AG04449 (cell line): ENCODE data around the gene UBE3A.

Experiments
- CTCF ChIA-PET: fragments of 350-600 bp; formaldehyde crosslinking; extraction: SDS; loops from one replicate; lab custom pipeline; 2021; ENCODE audit warnings: antibody characterized with exemption; lab: Yijun Ruan, JAX
- POLR2A ChIA-PET: fragments of 400-600, 350-600 bp; formaldehyde crosslinking; extraction: SDS; loops from one replicate; lab custom pipeline; 2020; ENCODE audit warnings: antibody characterized with exemption, inconsistent platforms; lab: Yijun Ruan, JAX
- DNase-seq: peaks from one replicate; pipeline ENCODE4 v3.0.0-alpha.2; 2010; ENCODE audit warnings: low read depth, low spot score
- H3K4me3 ChIP-seq: 2 replicates; pipeline ENCODE4 v1.5.1; 2011; ENCODE audit warnings: low read depth, mild to moderate bottlenecking, control low read depth, low read length
- CTCF ChIP-seq: IDR thresholded peaks from one replicate; pipeline ENCODE4 v1.5.1; 2011; ENCODE audit warnings: mild to moderate bottlenecking, moderate library complexity, low read length, control low read depth, inconsistent platforms; ENCODE audit not compliant: insufficient read depth; ENCODE audit errors: missing control alignments

UBE3A gene

GRCh38 chr15:25424073-25424472 is 14.8 kb downstream of the UBE3A start:
- ChIA-PET CTCF (no interaction called here), POLR2A (no interaction called here)
- H3K4me3 ChIP-seq, result no peak overlapping the region
- no peak for DNase-seq
- no peak for TF ChIP-seq CTCF

GRCh38 chr15:25422021-25422420 is 16.8 kb downstream of the UBE3A start:
- TF ChIP-seq CTCF, result no peak
- POLR2A ChIA-PET, result no interaction called here
- CTCF ChIA-PET, result interaction anchor here (0.6 kb wide), 1 partner anchor 87 kb away, joined by 3 read pairs; no protein-coding TSS in a partner anchor
- no peak overlapping the region for H3K4me3 ChIP-seq
- no peak for DNase-seq

DNA sequence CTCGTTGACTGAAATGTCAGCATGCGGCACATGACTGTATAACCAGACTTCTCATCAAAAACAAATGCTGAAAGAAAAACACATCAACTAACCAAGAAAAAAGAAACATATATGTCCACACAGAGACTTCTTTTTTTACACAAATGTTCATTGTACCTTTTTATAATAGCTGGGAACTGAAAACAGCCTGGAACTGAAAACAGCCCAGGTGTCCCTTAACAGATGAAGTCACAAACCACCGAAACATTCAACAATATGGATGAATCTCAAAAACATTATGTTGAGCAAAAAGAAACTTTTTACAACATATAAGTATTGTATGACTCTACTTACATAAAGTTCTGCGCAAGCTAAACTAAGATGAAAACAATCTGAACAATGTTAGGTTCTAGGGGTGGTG is 20.6 kb downstream of the UBE3A start:
- H3K4me3 ChIP-seq, result no peak overlapping the region
- TF ChIP-seq CTCF, result no peak
- CTCF ChIA-PET, result no interaction called here
- no peak for DNase-seq
- POLR2A ChIA-PET, result interaction anchor here (0.6 kb wide), 2 partner anchors 10 to 17 kb away, joined by 3 read pairs; no protein-coding TSS in a partner anchor

- no peak overlapping the region for H3K4me3 ChIP-seq
- POLR2A ChIA-PET, result no interaction called here
- CTCF ChIA-PET, result no interaction called here
- DNase-seq, result no peak
- no peak for TF ChIP-seq CTCF
These were observed 21.2 kb downstream of the UBE3A start for GRCh38 chr15:25417604-25418003.

- ChIA-PET CTCF (no interaction called here), POLR2A (no interaction called here)
- TF ChIP-seq CTCF, result no peak
- no peak overlapping the region for H3K4me3 ChIP-seq
- no peak for DNase-seq
These were observed 22.1 kb downstream of the UBE3A start for GRCh38 chr15:25416693-25417092.

GRCh38 chr15:25415707-25416106 is 23.1 kb downstream of the UBE3A start:
- no peak overlapping the region for H3K4me3 ChIP-seq
- no peak for DNase-seq
- POLR2A ChIA-PET, result no interaction called here
- TF ChIP-seq CTCF, result no peak
- CTCF ChIA-PET, result no interaction called here
